GM21528 (cell line): Measurements from ENCODE around the gene METTL8.
"Not testable (repeated sequence)": the region's sequence is repeated elsewhere in the genome, so short reads cannot be mapped to it uniquely, and the experiment has no call there.

Experiments used
- ATAC-seq: cut with Tn5 transposase; IDR thresholded peaks from one replicate; pipeline ENCODE4 v1.9.1; 2021; ENCODE audit warnings: mild to moderate bottlenecking, moderate library complexity; ENCODE audit not compliant: unreplicated experiment, low FRiP score

The METTL8 gene

GRCh38 chr2:171402906-171403580, 30.7 kb downstream of the METTL8 start:
- ATAC-seq: no peak

GRCh38 chr2:171401947-171402346, 31.8 kb downstream of the METTL8 start:
- no peak for ATAC-seq

GRCh38 chr2:171400395-171400794, 33.4 kb downstream of the METTL8 start:
- ATAC-seq: no peak

- ATAC-seq: no peak
Measured at GRCh38 chr2:171399292-171399691, 34.5 kb downstream of the METTL8 start.

- no peak for ATAC-seq
Measured at GRCh38 chr2:171394164-171394740, 39.5 kb downstream of the METTL8 start.

GRCh38 chr2:171393487-171393886, 40.3 kb downstream of the METTL8 start:
- ATAC-seq: no peak

- no peak for ATAC-seq
Measured at GRCh38 chr2:171391532-171391931, 42.3 kb downstream of the METTL8 start.

GRCh38 chr2:171390941-171391516, 42.8 kb downstream of the METTL8 start:
- ATAC-seq: no peak

GRCh38 chr2:171389780-171390179, 44.0 kb downstream of the METTL8 start:
- ATAC-seq: no peak

- no peak for ATAC-seq
Measured at GRCh38 chr2:171389325-171389724, 44.5 kb downstream of the METTL8 start.

GRCh38 chr2:171387052-171387451, 46.7 kb downstream of the METTL8 start:
- no peak for ATAC-seq

GRCh38 chr2:171386627-171387026, 47.2 kb downstream of the METTL8 start:
- no peak for ATAC-seq

GRCh38 chr2:171383134-171383533, 50.7 kb downstream of the METTL8 start:
- no peak for ATAC-seq

GRCh38 chr2:171382175-171382574, 51.6 kb downstream of the METTL8 start:
- ATAC-seq: not testable (repeated sequence)

GRCh38 chr2:171377852-171378251, 55.9 kb downstream of the METTL8 start:
- not testable (repeated sequence) for ATAC-seq

GRCh38 chr2:171367692-171368091, 66.1 kb downstream of the METTL8 start:
- ATAC-seq: no peak

- ATAC-seq: no peak
Measured at GRCh38 chr2:171365778-171366177, 68.0 kb downstream of the METTL8 start.

- ATAC-seq: no peak
Measured at GRCh38 chr2:171365232-171365631, 68.6 kb downstream of the METTL8 start.

GRCh38 chr2:171362396-171362795, 71.4 kb downstream of the METTL8 start:
- no peak for ATAC-seq

- no peak for ATAC-seq
Measured at GRCh38 chr2:171360905-171361304, 72.9 kb downstream of the METTL8 start.

- not testable (repeated sequence) for ATAC-seq
Measured at GRCh38 chr2:171353746-171354145, 80.0 kb downstream of the METTL8 start.

GRCh38 chr2:171348056-171348455, 85.7 kb downstream of the METTL8 start:
- no peak for ATAC-seq
